GM21367 (cell line): ENCODE data around the gene TNFRSF13B.

Source experiments
- ATAC-seq: cut with Tn5 transposase; IDR thresholded peaks from one replicate; pipeline ENCODE4 v1.9.1; 2021; ENCODE audit not compliant: unreplicated experiment

The TNFRSF13B gene

DNA sequence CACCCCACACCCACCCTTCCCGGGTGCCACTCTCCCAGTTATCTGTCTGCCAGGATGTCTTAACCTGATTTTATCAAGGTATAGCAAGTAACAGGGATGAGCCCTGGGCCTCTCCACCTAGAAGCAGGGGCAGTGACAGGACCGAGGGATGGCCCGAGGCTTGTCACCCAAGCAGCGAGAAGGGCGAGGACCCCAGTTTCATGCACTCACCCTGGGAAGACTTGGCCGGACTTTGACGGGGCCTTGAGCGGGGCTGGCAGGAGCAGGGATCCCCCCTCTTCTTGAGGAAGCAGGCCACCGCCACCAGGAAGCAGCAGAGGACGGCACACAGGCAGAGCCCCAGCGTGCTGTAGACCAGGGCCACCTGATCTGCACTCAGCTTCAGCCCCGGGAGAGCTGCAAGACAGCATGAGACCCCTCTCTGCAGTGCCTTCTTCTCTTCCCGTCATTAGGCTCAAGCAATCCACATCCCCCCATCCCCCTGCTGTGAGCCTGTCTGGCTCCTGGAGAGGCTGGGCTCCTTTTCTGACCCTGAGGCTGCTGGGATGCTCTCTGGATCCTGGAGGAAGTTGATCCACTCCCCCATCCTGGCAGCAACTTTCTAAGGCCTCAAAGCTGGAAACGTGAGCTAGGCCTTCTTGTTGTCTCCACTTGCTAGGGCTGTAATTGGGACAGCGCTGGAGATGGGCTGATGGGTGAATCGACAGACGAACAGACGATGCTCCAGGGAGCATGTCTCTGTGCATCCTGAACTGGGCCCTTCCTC lies 31.6 kb downstream of the TNFRSF13B start:
- no peak for ATAC-seq

DNA sequence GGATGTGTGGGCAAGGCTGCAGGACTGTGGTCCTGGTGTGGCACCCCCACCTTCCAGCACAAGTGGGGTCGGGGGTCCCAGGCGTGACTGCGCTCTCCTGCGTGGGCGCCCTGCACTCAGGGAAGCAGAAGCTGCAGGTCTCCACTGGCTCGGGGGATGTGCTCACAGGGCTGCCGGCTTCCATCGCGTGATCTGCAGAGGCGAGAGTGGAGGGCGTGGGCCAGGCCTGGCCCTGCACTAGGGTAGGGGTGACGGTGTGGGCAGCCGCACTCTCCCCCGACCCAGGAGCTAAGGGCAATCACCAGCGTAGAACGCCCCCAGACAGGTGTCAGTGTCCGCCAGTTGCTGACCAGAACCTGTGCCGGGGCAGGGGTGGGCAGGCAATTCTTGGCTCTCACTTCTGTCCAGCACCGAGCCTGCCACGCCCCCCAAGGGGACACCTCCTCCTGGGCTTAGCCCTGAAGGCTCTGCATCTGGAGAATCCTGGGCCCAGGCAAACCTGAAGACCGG lies 32.3 kb downstream of the TNFRSF13B start:
- ATAC-seq: no peak

DNA sequence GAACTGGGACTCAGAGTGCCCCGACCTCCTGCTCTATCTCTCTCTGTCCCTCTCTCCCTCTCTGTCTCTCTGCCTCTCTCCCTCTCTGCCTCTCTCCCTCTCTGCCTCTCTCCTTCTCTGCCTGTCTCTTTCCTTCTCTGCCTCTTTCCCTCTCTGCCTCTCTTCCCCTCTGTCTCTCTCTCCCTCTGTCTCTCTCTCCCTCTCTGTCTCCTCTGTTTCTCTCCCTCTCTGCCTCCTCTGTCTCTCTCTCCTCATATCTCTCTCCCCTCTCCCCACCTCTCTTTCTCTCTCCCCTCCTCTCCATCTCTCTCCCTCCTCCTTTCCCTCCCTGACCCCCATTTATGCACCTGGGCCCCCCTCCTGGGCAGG lies 32.7 kb downstream of the TNFRSF13B start:
- no peak for ATAC-seq

DNA sequence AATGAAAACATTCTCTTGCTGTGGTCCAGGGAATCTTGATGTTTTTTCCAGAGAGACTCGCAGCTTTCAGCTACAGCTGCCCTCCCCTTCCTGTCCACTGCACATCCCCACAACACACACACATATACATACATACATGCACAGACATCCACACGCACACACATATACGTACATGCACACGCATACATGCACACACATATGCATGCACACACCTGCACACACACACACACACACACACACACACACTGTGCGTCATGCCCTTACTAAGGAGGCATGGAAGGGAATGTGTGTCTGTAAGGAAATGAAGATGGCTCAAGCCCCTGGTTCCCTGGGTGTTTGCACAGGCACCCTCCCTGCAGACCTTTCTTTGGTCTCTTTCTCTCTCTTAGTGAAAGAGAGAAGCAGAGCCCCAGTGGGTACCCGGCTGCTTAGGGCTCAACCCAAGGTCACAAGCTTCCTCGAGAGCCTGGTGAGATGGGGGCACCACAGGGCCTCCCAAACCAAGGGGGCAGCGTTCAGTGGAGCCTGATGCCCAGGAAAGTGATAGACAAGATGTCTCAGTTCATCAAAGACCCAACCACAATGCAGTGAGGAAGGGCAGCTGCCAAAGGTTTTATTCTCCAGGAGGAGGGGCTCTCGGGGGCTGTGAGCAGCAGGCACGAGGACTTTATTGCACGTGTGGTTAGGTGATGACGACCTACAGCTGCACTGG lies 33.3 kb downstream of the TNFRSF13B start:
- no peak for ATAC-seq

DNA sequence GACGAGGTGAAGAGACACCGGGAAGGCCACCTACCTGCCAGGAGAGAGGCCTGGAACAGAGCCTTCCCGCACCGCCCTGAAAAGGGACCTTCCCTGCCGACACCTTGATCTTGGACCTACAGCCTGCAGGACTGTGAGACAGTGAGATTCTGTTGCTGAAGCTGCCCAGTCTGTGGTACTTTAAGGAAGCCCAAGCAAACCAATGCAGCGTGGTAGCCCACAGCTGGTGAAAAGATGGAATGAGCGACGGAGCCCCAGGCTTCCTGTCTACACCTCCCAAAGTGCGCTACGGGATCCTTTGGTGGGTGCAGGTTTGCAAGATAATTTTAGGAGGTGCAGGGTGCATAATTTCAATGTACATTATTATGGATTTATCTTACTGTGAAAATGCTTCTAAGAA lies 33.9 kb downstream of the TNFRSF13B start:
- ATAC-seq: no peak

DNA sequence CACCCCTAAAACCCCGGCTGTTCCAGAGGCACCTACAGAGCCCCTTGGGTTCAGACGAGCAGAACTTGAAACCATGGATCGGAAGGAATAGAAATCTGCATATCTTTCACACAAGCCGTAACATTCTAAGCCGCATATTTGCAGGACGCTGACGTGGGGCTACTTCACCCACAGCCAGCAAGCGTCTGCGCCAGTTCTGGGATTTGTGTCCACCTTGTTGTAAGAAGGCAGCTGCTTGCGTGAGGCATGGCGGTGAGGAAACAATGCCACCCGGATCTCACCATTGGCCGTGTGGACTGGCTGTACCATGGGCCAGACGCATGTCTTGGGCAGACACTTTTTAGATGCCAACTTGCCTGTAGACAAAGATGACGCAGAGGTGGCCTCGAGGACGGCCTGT lies 34.5 kb downstream of the TNFRSF13B start:
- no peak for ATAC-seq

DNA sequence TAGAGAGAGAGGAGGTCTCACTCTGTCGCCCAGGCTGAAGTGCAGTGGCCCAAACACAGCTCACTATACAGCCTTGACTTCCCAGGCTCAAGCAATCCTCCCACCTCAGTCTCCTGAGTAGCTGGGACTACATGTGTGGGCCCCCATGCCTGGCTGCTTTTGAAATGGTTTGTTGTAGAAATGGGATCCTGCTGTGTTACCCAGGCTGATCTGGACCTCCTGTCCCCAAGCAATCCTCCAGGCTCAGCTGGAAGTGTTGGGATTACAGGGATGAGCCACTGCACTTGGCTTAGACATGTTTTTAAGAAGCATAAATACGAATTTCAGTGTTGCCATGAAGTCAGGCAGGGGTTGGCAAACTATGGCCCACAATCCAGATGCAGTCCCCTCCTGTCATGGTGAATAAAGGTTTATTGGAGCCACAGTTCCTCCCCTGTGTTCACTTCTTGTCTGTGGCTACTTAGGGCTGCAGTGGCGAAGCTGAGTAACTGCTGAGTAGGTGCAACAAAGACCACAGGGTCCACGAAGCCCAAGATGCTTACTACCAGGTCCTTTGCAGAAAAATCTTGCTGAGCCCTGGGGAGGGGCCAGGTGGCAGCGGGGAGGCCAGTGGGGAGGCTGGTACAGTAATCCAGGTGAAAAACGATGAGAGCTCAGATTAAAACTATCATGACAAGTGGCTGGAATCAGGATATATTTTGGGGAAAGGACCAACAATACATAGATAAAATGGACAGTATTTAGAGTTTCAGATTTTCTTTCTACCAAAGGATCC lies 35.2 kb downstream of the TNFRSF13B start:
- no peak for ATAC-seq

DNA sequence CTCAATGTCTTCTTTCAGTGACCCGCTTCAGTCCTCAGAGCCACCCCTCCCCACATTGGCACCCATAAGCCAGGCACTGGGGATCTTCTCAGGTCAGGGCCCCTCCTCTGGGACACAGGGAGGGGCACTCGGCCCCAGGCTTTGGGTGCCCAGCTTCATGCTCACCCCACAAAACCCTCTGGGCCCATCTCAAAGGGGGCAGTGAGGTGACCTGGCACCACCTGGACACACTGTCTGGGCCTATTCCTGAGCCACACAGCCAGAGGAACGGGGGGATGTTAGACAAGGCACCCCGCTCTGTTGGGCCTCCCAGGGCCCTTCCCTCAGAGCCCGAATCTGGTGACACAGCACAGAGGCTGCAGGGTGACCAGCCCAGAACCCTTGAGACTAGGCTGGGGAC lies 36.1 kb downstream of the TNFRSF13B start:
- no peak for ATAC-seq

DNA sequence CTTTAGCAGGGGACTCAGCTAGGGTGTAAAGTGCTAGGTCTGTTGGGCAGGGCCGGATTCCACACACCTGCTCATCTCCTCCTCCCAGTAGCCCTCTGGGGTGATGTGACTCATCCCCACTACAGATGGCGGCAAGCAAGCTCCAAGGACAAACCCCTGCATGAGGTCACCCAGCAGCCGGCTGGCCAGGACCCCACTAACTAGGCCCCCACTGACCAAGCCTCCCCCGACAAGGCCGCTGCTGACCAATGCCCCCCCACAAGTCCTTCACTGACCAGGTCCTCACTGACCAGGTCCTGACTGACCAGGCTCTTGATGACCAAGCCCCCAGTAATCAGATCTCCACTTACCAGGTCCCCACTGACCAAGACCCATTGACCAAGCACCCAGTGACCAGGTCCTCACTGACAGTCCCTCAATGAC lies 36.7 kb downstream of the TNFRSF13B start:
- ATAC-seq: no peak

DNA sequence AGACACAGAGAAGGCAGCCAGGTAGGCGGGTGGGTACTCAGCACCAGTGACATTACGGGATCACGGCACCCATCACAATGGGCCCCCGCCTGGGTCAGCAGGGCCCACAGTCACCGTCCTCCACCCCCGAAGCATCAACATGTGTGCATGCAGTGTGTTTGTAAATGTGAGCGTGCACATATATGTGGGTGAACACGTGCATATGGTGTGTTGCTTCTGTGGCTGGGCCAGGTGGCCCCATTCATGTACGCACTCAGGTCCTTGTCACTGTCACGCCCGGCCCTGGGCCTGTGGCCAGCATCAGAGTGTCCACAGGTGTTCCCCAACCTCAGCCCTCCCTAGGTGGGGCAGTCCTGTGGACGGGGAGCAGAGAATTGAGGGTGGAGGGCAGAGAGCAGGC lies 37.1 kb downstream of the TNFRSF13B start:
- ATAC-seq: no peak

DNA sequence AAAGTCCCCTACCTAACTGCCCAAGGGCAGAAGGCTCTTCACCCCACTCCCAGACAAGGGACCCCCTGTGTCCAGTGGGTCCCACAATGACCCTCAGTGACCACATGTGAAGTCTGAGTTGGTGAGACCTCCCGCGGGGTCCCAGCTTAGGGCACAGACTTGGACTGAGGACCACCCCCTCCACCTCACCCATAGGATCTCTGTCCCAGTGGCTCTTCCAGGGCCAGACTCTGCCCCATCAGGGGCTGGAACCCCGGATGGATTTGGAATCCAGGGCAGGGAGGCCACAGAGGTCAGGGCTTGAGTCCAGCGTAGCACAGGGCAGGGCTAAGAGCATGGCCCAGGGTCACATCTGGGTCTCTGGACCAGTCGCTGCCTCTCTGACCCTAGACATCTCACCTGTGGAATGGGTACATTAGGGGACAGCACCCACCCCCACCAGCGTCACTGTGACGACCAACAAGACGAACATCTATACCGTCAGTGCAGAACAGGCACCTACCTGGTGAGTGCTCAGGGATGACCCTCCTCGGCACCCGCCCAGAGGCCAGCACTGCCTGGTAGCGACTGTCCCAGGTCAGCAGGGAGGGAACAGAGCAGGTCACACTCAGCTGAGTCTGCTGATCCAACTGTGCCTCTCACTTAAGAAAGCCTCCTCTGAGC lies 37.7 kb downstream of the TNFRSF13B start:
- no peak for ATAC-seq

DNA sequence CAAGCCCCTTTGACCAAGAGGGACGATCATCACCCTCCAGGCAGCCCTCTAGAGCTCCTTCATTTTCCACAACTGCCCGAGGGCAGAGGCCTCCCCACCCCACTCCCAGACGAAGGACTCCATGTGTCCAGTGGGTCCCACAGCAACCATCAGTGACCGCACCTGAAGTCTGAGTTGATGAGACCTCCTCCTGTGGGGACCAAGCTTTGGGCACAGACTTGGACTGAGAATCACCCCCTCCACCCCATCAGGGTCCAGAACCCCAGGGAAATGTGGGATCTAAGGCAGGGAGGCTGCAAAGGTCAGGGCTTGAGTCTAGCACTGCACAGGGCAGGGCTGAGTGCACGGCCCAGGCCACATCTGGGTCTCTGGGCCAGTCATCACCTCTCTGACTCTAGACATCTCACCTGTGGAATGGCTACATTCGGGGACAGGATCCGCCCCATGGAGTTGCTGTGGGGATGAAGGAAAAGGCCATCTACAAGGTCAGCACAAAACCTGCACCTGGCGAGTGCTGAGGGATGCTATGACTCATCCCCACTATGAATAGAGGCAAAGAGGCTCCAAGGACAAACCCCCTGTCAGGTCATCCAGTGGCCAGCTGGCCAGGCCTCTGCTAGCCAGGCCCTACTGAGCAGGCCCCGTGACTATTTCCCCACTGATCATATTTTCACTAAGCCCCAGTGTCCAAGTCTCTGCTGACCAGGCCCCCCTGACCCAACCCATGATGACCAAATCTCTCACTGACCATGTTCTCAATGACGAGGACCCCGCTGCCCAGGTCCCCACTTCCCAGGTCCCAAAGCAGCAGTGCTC lies 38.4 kb downstream of the TNFRSF13B start:
- no peak for ATAC-seq

DNA sequence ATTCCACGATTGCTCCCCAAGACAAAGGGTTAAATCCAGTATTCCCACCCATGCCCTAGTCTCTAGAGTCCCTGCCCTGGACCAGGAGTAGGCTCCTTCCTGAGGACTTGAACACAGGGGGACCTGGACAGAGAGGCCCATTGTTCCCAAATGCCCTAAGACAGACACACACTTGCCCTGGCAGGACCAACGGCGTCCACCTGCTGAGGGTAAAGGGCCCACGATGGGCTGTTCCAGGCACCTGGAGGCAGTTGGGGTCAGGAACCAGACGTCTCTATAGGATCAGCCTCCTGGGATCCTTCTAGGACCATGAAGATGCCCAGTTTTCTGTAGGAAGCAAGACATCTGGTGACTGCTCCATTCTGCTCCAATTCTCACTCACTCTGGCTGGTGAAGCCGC lies 39.3 kb downstream of the TNFRSF13B start:
- no peak for ATAC-seq

DNA sequence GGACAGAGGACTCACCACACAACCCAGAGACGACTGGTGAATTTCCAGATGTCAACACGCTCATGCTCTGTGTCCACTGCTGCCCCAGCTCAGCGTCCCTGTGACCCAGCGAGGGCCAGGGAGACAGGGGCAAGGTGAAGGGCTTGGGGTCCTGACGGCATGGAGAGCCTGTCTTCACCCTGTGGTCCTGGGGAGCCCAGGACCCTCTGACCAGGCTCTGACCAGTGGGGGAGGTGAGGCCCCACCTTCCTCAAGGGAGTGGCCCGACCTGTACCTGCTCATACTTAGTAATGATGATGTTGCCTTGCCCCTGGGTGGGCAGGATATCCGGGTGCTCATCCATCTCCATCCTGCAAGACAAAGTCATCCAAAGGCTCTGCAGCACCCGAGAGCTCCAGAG lies 39.8 kb downstream of the TNFRSF13B start:
- no peak for ATAC-seq

DNA sequence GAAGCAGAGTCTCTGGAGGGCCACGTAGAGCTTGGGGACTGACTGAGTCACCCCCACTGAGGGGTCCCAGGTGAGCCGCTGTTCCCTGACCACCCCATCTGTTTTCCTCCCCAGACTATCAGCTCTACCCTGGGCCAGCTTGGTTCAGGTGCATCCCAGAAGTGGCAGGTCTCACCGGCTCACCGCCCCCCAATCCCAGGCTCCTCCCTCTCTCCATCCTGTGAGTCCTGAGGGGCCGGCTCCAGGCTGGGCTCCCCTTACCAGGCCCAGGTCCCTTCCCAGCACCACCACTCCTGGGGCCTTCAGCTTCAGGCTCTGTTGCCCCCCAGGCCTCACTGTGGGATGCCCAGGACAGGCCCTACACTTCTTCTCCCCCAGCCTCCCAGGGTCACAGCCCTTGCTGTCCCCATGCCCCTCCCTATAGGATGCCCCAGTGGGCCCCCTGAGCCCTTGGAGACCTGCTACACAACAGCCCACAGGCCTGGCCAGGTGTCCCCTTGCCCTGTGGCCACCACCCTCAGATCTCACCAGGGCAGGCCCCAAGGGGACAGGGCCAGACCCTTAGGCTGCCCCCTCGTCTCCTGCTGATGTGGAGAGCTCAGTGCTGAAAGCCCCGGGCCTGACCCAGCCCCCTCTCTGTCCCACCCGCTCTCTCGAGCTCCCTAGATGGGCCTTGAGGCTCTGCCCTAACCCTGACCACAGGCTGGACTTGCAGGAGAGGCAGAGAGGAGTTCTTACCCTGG lies 40.4 kb downstream of the TNFRSF13B start:
- ATAC-seq: no peak

DNA sequence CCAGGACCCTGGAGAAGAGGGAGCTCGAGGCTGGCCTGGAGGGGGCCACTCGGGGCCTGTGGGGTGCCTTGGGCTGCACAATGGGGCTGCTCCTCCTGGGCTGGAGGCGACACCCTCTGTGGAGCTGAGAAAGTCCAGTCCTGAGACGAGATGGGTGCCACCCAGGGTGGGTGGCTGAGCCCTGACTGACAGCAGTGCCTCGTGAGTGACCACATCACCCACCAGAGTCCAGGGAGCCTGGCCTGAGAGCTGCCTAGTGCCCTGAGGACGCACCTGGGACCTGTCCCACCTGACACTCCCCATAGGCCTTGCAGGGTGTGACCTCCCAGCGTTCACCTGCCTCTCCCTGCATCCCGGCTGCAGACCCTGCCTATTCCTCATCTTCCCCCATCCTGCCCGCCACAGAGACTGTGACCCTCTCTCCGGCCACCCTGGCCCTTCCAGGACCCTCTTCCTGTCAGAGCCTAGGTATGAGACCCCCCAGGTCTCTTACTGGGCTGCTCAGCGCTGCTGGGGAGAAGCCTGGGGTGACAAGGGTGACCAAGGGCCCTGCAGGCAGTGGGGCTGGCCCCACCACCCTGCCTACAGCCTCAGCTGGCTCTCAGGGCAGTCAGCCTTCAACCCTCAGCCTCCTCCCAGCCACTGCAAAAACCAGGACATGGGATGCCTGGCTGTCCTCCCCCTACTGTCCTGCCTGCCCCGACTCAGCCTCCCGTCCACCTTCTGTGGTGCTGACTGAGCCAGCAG lies 41.2 kb downstream of the TNFRSF13B start:
- no peak for ATAC-seq

DNA sequence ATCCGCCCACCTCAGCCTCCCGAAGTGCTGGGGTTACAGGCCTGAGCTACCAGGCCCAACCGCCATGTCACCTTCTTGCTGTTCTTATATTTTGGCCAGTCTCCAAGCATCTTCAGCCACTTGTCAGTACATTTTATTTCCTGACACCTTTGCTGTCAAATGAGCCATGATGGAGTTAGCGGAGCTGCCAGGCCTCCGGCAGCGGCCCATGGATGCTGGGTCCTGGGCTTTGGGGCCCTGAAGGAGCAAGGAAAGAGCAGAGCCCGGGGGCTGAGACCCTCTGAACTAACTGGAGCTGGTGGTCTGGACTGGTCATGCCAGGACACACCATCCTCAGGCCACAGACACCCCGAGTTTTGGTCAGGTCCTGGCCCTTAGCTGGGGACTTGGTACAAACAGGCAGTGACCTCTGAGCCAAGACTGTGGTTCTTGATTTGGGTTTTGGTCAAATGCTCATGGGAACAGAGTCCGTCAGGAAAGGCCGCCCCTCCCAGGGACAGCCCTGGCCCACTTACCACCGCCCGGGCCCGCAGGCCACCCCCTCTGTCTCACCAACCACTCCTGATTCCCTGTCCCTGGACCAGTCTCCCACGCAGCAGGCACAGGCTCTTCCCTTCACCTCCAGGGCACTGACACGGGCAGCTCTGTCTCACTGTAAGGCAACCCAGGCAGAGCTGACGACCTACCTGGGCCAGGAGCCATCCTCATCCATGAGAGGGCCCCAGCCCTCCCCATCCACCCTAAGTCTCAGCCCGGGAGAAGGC lies 42.0 kb downstream of the TNFRSF13B start:
- ATAC-seq: no peak

DNA sequence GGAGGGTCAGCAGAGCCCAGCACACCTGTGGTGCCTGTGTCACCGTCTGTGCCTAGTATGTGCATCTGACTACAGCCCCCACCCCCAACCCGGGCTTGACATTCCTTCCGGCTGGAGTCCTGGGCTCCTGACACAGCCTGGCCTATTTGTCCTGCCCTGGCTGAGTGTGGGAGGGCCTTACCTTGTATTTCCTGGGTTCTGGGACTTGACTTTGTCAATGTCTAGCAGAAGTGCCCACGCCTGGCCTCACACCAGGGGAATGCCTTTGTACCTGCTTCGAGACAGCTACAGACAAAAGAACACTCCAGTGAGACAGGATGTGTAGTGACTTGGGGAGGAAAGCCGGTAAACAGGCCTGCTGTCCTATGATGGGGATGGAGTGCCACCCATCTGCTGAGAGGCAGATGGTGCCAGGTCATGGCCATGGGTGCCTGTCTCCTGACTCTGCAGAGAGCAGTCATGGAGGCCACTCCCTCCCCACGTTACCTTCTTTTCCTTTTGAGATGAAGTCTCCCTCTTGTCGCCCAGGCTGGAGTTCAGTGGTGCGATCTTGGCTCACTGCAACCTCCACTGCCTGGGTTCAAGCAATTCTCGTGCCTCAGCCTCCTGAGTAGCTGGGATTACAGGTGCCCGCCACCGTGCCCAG lies 42.8 kb downstream of the TNFRSF13B start:
- no peak for ATAC-seq
